Measurements from ENCODE around the gene ERI2. TPM values are rescaled to one million over a fixed set of nuclear protein-coding genes. Genes with fewer than 3 reads are reported as not detected.
"Not testable (repeated sequence)": the region's sequence is repeated elsewhere in the genome, so short reads cannot be mapped to it uniquely, and the experiment has no call there.

The ERI2 gene
- total RNA-seq, 1 experiment from 2014 or later: 38.4 TPM

GRCh38 chr16:20768818-20769217 is 37.5 kb downstream of the ERI2 start:
- no peak for DNase-seq (ENCODE audit: extremely low read depth, low read depth)

GRCh38 chr16:20768121-20768520 is 38.2 kb downstream of the ERI2 start:
- no peak for DNase-seq (ENCODE audit: extremely low read depth, low read depth)

- DNase-seq (ENCODE audit: extremely low read depth, low read depth): no peak
Observed at GRCh38 chr16:20767577-20767976, 38.7 kb downstream of the ERI2 start.

GRCh38 chr16:20766294-20766693 is 40.0 kb downstream of the ERI2 start:
- DNase-seq (ENCODE audit: extremely low read depth, low read depth): no peak

GRCh38 chr16:20765732-20766131 is 40.5 kb downstream of the ERI2 start:
- no peak for DNase-seq (ENCODE audit: extremely low read depth, low read depth)

GRCh38 chr16:20764448-20764847 is 41.8 kb downstream of the ERI2 start:
- not testable (repeated sequence) for DNase-seq (ENCODE audit: extremely low read depth, low read depth)

- peak; percentile 70 for DNase-seq (ENCODE audit: extremely low read depth, low read depth)
Observed at GRCh38 chr16:20763461-20764232, 42.6 kb downstream of the ERI2 start, which contains the start of gene ACSM3. ACSM3 (plus strand) TSS chr16:20764014; CDS start chr16:20770035, 6,021 bp downstream.

GRCh38 chr16:20762404-20763123 is 43.7 kb downstream of the ERI2 start:
- DNase-seq (ENCODE audit: extremely low read depth, low read depth): no peak

GRCh38 chr16:20761175-20761574 is 45.1 kb downstream of the ERI2 start:
- DNase-seq (ENCODE audit: extremely low read depth, low read depth): no peak

GRCh38 chr16:20760346-20760745 is 45.9 kb downstream of the ERI2 start:
- no peak for DNase-seq (ENCODE audit: extremely low read depth, low read depth)

- not testable (repeated sequence) for DNase-seq (ENCODE audit: extremely low read depth, low read depth)
Observed at GRCh38 chr16:20755799-20756198, 50.5 kb downstream of the ERI2 start.

GRCh38 chr16:20755238-20755637 is 51.0 kb downstream of the ERI2 start:
- no peak for DNase-seq (ENCODE audit: extremely low read depth, low read depth)

GRCh38 chr16:20753727-20754126 is 52.5 kb downstream of the ERI2 start:
- no peak for DNase-seq (ENCODE audit: extremely low read depth, low read depth)

GRCh38 chr16:20750558-20750957 is 55.7 kb downstream of the ERI2 start:
- no peak for DNase-seq (ENCODE audit: extremely low read depth, low read depth)

GRCh38 chr16:20749474-20749873 is 56.8 kb downstream of the ERI2 start:
- DNase-seq (ENCODE audit: extremely low read depth, low read depth): no peak

GRCh38 chr16:20747030-20747816 is 59.0 kb downstream of the ERI2 start:
- no peak for DNase-seq (ENCODE audit: extremely low read depth, low read depth)

GRCh38 chr16:20746461-20746860 is 59.8 kb downstream of the ERI2 start:
- no peak for DNase-seq (ENCODE audit: extremely low read depth, low read depth)

Data from NCI-H460 (cell line).